GM23248 (cell line): ENCODE measurements around the gene KRT8.

Experiments
- EZH2 ChIP-seq: fragments of 200-600 bp; sonication (generic); IDR thresholded peaks from 2 replicates; pipeline ENCODE4 v1.6.1; 2018; ENCODE audit warnings: antibody characterized with exemption, mild to moderate bottlenecking; ENCODE audit not compliant: insufficient read depth, poor library complexity, severe bottlenecking
- EZH2phosphoT487 ChIP-seq: fragments of 200-600 bp; sonication (generic); IDR thresholded peaks from 2 replicates; pipeline ENCODE4 v1.6.1; 2018; ENCODE audit warnings: antibody characterized with exemption, moderate library complexity, mild to moderate bottlenecking, low read depth; ENCODE audit not compliant: insufficient read depth

DNA sequence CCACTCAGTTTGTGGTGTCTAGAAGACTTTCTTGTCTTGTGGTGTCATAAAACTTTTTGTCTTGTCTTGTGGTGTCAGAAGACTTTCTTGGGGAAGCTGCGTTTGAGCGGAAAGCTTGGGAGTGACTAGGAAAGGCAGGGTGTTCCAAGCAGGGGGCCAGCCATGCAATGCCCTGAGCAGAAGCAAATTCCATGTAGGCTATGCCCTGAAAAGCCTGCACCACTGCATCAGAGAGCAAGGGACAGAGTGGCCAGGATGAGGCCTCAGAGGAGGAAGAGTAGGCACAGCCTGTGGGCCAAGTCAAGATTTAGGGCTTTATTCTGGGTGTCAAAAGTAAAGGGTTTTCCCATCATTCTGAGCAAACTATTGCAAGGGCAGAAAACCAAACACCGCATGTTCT is 14.5 kb downstream of the KRT8 start:
- TF ChIP-seq EZH2 = no peak
- TF ChIP-seq EZH2phosphoT487 = no peak
